GM21515 (cell line): ENCODE measurements around the gene FADS2.

Experiments
- ATAC-seq: cut with Tn5 transposase; IDR thresholded peaks from one replicate; pipeline ENCODE4 v1.9.1; 2021; ENCODE audit not compliant: unreplicated experiment

Gene FADS2

GRCh38 chr11:61904539-61905048, 76.5 kb downstream of the FADS2 start:
- no peak for ATAC-seq

DNA sequence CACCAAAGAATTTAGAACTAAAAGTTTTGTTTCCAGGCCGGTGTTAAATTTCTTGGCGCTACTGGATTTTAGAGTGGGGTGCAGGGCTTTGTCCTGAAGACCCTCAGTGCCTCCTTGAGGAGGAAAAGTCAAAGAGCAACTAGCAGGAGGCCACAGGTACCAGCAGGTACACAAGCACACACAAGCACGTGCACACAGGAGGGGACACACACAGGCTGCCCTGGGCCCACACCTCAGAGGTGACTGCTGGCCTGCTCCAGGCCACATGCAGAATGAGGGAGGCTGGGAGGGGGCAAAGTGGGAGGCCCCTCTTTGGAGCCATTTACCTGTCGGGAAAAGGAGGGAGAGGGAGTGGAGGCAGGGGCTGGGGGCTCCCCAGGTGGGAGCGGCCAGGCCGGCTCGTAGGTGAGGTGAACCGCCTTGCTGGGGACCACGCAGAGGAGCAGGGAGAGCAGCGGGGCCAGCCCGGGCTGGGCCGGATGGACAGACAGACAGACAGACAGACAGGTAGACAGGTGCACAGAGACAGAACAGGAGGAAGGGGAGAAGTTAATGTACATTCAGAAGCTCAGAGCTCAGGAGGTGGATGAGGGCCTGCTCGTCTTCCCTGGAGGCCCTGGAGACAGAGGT, 77.1 kb downstream of the FADS2 start:
- no peak for ATAC-seq

GRCh38 chr11:61905801-61906521, 77.9 kb downstream of the FADS2 start:
- no peak for ATAC-seq

GRCh38 chr11:61906522-61906909, 78.4 kb downstream of the FADS2 start:
- no peak for ATAC-seq

DNA sequence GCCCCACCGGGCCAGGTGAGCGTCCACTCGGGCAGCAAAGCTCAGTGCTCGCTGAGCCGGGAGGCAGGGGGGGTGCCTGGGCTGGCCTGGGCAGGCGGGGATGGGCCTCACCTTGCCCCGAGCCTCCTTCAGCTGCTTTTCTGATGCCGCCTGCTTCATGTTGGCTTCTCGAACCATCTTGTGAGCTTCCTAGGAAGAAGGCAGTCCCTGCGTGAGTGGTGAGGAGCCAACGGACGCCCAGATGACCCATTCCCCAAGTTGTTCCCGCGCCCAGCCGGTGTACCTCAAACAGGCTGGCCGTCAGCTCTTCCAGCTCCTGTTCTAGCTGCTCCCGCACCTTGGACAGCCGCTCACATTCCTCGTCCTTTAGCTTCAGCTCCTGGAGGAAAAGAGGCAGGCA, 79.2 kb downstream of the FADS2 start:
- no peak for ATAC-seq

DNA sequence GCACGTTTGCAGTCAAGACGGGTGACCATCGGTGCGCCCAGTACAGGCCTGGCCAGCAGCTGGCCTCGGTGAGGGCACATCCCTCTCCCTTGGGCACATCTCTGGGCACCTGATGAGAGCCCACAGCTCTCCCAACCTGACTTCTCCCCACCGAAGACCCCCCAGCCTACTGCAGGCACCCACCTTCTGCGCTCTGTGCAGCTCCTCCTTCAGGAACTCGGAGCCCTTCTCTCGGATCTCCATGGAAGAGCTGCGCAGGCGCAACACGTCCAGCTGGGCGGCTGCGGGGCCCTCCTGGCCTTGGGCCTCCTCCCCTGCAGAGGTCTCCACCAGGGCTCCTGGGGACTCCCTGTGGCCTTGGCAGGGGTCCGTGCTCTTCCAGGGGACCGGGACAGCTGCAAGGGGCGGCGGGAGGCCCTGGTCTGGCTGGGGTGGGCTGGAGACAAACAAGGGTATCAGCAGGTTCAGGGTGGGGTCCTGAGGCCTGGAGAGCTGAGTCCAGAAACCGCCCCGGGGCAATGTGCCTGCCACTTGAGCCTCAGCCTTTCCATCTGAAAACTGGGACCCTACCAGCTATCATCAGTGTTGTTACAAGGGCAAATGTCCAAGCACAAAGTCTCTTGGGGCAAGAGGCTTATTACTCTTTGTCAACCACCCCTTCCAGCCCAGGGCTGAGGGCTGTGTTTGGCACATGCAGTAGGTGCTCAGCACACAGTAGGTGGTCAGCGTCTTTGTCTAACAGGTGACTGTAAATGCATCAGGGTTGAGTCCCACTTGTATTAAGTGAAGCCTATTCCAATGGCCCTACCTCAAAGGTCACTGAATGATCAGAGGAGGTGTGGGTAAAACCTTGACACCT, 80.0 kb downstream of the FADS2 start:
- ATAC-seq: no peak

DNA sequence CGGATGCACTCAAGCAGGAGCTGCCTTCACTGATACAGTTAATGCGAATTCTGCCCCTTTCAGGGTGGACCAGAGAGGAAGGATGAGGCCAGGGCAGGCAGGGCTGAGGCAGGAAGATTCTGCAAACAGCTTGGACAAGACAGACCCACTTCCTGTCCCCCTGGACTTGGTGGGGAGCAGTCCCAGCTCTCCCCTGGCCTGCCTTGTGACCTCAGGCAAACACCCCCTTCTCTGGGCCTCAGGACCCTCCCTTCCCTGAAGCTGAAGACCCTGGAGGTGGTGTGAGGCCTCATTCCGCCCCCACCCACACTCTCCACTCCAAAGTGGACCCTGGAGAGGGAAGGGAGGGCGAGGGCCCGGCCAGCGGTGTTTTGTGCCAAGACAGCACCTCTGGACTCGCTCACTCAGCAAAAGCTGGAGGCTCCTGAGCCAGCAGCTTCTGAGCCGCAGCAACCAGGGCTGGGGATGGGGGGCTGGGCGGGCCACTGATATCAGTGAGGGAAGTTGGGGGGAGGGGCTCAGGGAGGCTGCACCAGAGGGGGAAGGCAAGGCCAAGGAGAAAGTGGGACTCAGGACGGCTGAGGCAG, 80.7 kb downstream of the FADS2 start:
- ATAC-seq: no peak

GRCh38 chr11:61910187-61911127, 82.4 kb downstream of the FADS2 start:
- ATAC-seq: no peak

DNA sequence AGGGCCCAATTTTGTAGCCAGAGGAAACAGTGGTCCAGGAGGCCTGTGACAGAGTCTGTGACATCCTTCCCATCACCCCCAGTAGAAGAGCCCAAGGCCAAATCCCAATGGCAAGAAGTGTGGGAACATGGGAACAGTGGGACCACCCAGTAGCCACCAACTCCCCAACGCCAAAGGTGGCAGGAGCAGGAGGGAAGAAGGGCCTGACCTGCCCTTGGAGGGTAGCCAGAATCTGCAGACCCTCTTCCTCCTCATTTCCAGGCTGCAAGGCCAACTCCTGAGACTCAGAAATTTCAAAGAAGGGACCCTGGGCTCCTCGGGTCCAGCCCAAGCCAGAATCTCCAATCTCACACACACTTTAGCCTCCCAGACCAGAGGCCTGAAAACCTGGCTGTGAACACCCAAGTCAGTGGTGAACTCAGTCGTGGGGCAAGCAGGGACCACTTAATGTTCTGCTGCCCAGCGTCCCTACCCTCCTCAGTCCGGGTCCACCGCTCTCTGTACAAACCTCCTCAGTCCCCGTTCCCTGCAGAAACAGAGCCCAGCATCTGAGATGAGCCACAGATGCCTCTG, 83.1 kb downstream of the FADS2 start:
- no peak for ATAC-seq

GRCh38 chr11:61911701-61912529, 83.8 kb downstream of the FADS2 start:
- ATAC-seq: no peak

GRCh38 chr11:61912530-61912898, 84.4 kb downstream of the FADS2 start:
- no peak for ATAC-seq

GRCh38 chr11:61912991-61913698, 85.0 kb downstream of the FADS2 start:
- ATAC-seq: no peak

GRCh38 chr11:61913699-61914395, 85.7 kb downstream of the FADS2 start:
- no peak for ATAC-seq

GRCh38 chr11:61914471-61915171, 86.5 kb downstream of the FADS2 start:
- ATAC-seq: no peak

- ATAC-seq: no peak
Measured at GRCh38 chr11:61916737-61917333, 88.7 kb downstream of the FADS2 start.
